Measurements from ENCODE around the gene PHACTR2.

- TF ChIP-seq CTCF (IDR thresholded peaks at IDR 0.05 in 2 of 3, conservative IDR thresholded peaks at IDR 0.05 in 1 of 3; ENCODE audit: borderline replicate concordance in 1 of 3, insufficient read depth in 1 of 3, low read depth in 2 of 3, low read length in 2 of 3) (no peak), EZH2phosphoT487 (IDR thresholded peaks at IDR 0.05; ENCODE audit: borderline replicate concordance) (no peak), POLR2A (IDR thresholded peaks at IDR 0.05; ENCODE audit: borderline replicate concordance, extremely low read depth, insufficient read depth, insufficient read length) (no peak), YY1 (IDR thresholded peaks at IDR 0.05; ENCODE audit: extremely low read depth, insufficient replicate concordance, low read depth, low read length) (no peak), SP1 (IDR thresholded peaks at IDR 0.05; ENCODE audit: low read depth) (no peak), JUND (IDR thresholded peaks at IDR 0.05) (no peak), ZBTB33 (IDR thresholded peaks at IDR 0.05; ENCODE audit: extremely low read depth, insufficient replicate concordance, low read length) (no peak), SRF (IDR thresholded peaks at IDR 0.05; ENCODE audit: low read depth) (no peak), SIN3A (IDR thresholded peaks at IDR 0.05; ENCODE audit: low read depth) (no peak), POLR2AphosphoS5 (IDR thresholded peaks at IDR 0.05; ENCODE audit: low read depth, low read length) (no peak), CEBPB (IDR thresholded peaks at IDR 0.05; ENCODE audit: low read depth) (no peak), EZH2 (IDR thresholded peaks at IDR 0.05) (no peak)
Measured at GRCh38 chr6:143691155-143691554, 13.4 kb downstream of the PHACTR2 start.
